ENCODE measurements around the gene ADAMTSL1.

DNA sequence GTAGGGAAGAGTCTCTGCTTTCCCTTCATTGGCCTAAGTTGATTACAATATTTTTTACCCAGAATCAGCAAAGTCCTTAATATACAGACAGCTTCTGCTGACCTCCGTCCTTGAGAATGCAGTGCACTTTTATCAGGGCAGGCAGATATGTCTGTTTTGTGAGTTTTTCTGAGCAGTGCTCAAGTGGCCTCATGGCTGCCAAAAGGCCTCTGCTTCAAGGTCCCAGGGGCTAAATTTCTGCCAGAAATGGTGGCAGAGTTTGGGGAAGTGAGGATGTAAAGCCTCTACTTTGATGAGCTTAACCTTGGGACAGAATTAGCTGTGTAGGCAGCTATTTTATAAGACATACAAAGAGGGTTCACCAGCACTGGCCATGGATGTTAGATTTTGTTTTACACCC lies 275.8 kb downstream of the ADAMTSL1 start:
- TF ChIP-seq, protein P1, sequence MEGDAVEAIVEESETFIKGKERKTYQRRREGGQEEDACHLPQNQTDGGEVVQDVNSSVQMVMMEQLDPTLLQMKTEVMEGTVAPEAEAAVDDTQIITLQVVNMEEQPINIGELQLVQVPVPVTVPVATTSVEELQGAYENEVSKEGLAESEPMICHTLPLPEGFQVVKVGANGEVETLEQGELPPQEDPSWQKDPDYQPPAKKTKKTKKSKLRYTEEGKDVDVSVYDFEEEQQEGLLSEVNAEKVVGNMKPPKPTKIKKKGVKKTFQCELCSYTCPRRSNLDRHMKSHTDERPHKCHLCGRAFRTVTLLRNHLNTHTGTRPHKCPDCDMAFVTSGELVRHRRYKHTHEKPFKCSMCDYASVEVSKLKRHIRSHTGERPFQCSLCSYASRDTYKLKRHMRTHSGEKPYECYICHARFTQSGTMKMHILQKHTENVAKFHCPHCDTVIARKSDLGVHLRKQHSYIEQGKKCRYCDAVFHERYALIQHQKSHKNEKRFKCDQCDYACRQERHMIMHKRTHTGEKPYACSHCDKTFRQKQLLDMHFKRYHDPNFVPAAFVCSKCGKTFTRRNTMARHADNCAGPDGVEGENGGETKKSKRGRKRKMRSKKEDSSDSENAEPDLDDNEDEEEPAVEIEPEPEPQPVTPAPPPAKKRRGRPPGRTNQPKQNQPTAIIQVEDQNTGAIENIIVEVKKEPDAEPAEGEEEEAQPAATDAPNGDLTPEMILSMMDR (conservative IDR thresholded peaks at IDR 0.05; ENCODE audit: low read length) = no peak
- TF ChIP-seq EZH2phosphoT487 (IDR thresholded peaks at IDR 0.05; ENCODE audit: borderline replicate concordance) = no peak
